ENCODE data around the gene CAPN5.

GRCh38 chr11:77072851-77073327 lies 6.1 kb downstream of the CAPN5 start:
- TF ChIP-seq FOXJ3 (CRISPR knock-in tag; IDR thresholded peaks at IDR 0.05; ENCODE audit: borderline replicate concordance): no peak
- no peak for TF ChIP-seq CTCF (IDR thresholded peaks at IDR 0.05)
- TF ChIP-seq GRHL2 (CRISPR knock-in tag; IDR thresholded peaks at IDR 0.05; ENCODE audit: insufficient replicate concordance, severe bottlenecking): no peak
- TF ChIP-seq MLX (CRISPR knock-in tag; IDR thresholded peaks at IDR 0.05): no peak
- TF ChIP-seq GABPB1 (CRISPR knock-in tag; IDR thresholded peaks at IDR 0.05): no peak
- TF ChIP-seq MAX (CRISPR knock-in tag; IDR thresholded peaks at IDR 0.05): no peak
- TF ChIP-seq TCF7 (CRISPR knock-in tag; IDR thresholded peaks at IDR 0.05; ENCODE audit: low read depth): no peak
- TF ChIP-seq ZNF232 (CRISPR knock-in tag; IDR thresholded peaks at IDR 0.05): no peak
- no peak for TF ChIP-seq ESRRA (CRISPR knock-in tag; IDR thresholded peaks at IDR 0.05; ENCODE audit: borderline replicate concordance)
- no peak for TF ChIP-seq ATF2 (CRISPR knock-in tag; IDR thresholded peaks at IDR 0.05; ENCODE audit: borderline replicate concordance, low read depth)
